Mesenchymal stem cell (in vitro differentiated cells and primary cell): ENCODE measurements around the gene MCOLN3. TPM values are rescaled to one million over a fixed set of nuclear protein-coding genes. Genes with fewer than 3 reads are reported as not detected.
A peak's percentile ranks its signal among the peaks of the same experiment; 100 is the strongest.

Experiments
- DNase-seq: peaks from one replicate; pipeline ENCODE4 v3.0.0-alpha.2; 2013
- H2AFZ ChIP-seq: one replicate; pipeline ENCODE4 v1.6.1; 2013; ENCODE audit warnings: low read depth, mild to moderate bottlenecking, control low read depth, inconsistent platforms, low read length, moderate library complexity
- H2AK5ac ChIP-seq: 2 replicates; pipeline ENCODE4 v1.6.1; 2013; ENCODE audit warnings: low read length, moderate library complexity, mild to moderate bottlenecking, inconsistent platforms; ENCODE audit not compliant: severe bottlenecking
- H2BK120ac ChIP-seq: one replicate; pipeline ENCODE4 v1.6.1; 2013; ENCODE audit warnings: low read depth, mild to moderate bottlenecking, inconsistent platforms, low read length, moderate library complexity
- H2BK12ac ChIP-seq, 2 experiments: one replicate each; pipeline ENCODE4 v1.6.1; 2013; ENCODE audit warnings: inconsistent platforms in 2 of 2, low read length in 2 of 2, mild to moderate bottlenecking in 2 of 2, moderate library complexity in 2 of 2, control low read depth in 1 of 2
- H2BK15ac ChIP-seq: one replicate; pipeline ENCODE4 v1.6.1; 2013; ENCODE audit warnings: mild to moderate bottlenecking, low read depth, inconsistent platforms; ENCODE audit not compliant: poor library complexity, severe bottlenecking
- H2BK5ac ChIP-seq: 2 replicates; pipeline ENCODE4 v1.6.1; 2013; ENCODE audit warnings: low read depth, mild to moderate bottlenecking, low read length, control low read depth, inconsistent platforms; ENCODE audit not compliant: poor library complexity, severe bottlenecking
- H3K14ac ChIP-seq, 2 experiments: one replicate each; pipeline ENCODE4 v1.6.1; 2013; ENCODE audit warnings: inconsistent platforms in 2 of 2, low read length in 2 of 2, control low read depth in 1 of 2, mild to moderate bottlenecking in 1 of 2, moderate library complexity in 1 of 2
- H3K18ac ChIP-seq, 2 experiments: one replicate each; pipeline ENCODE4 v1.6.1; 2013; ENCODE audit warnings: inconsistent platforms in 2 of 2, low read length in 2 of 2, control low read depth in 1 of 2, low read depth in 1 of 2, mild to moderate bottlenecking in 1 of 2
- H3K23ac ChIP-seq, 2 experiments: one replicate each; pipeline ENCODE4 v1.6.1; 2013; ENCODE audit warnings: inconsistent platforms in 2 of 2, low read length in 2 of 2, mild to moderate bottlenecking in 2 of 2, moderate library complexity in 2 of 2, control low read depth in 1 of 2
- H3K27ac ChIP-seq: 2 replicates; pipeline ENCODE4 v1.5.1; 2013; ENCODE audit warnings: mild to moderate bottlenecking, moderate library complexity, low read length, control low read depth, inconsistent platforms; ENCODE audit not compliant: poor library complexity, severe bottlenecking
- H3K27me3 ChIP-seq, 2 experiments: 2 replicates each; pipeline versions ENCODE4 v1.6.1 to v1.7.0; 2013; ENCODE audit warnings: low read length in 2 of 2, mild to moderate bottlenecking in 2 of 2, moderate library complexity in 2 of 2, control low read depth in 1 of 2, inconsistent platforms in 1 of 2; ENCODE audit not compliant: control insufficient read depth in 1 of 2, insufficient read depth in 1 of 2
- H3K36me3 ChIP-seq, 2 experiments: 2 replicates each; pipeline versions ENCODE4 v1.6.1 to v1.7.0; 2013; ENCODE audit warnings: low read length in 2 of 2, control low read depth in 1 of 2, inconsistent platforms in 1 of 2, low read depth in 1 of 2, mild to moderate bottlenecking in 1 of 2; ENCODE audit not compliant: insufficient read depth in 2 of 2, control insufficient read depth in 1 of 2
- H3K4ac ChIP-seq, 2 experiments: one replicate each; pipeline ENCODE4 v1.6.1; 2013; ENCODE audit warnings: inconsistent platforms in 2 of 2, low read length in 2 of 2, mild to moderate bottlenecking in 2 of 2, moderate library complexity in 2 of 2, control low read depth in 1 of 2, low read depth in 1 of 2
- H3K4me1 ChIP-seq: 2 replicates; pipeline ENCODE4 v1.6.1; 2013; ENCODE audit warnings: low read depth, low read length, control low read depth; ENCODE audit not compliant: control insufficient read depth, insufficient read depth
- H3K4me2 ChIP-seq: 2 replicates; pipeline ENCODE4 v1.6.1; 2013; ENCODE audit warnings: low read length, mild to moderate bottlenecking, inconsistent platforms; ENCODE audit not compliant: poor library complexity, severe bottlenecking
- H3K4me3 ChIP-seq, 2 experiments: 2 replicates each; pipeline versions ENCODE4 v1.5.1 to v1.7.0; 2013; ENCODE audit warnings: low read length in 2 of 2, mild to moderate bottlenecking in 2 of 2, control low read depth in 1 of 2, low read depth in 1 of 2; ENCODE audit not compliant: insufficient read depth in 1 of 2
- H3K79me1 ChIP-seq: replicated peaks from 2 replicates; pipeline ENCODE4 v1.6.1; 2013; ENCODE audit warnings: mild to moderate bottlenecking, control low read depth, low read length, inconsistent platforms; ENCODE audit not compliant: poor library complexity, severe bottlenecking
- H3K9ac ChIP-seq: 2 replicates; pipeline ENCODE4 v1.7.0; 2013; ENCODE audit warnings: mild to moderate bottlenecking, low read length, moderate library complexity
- H3K9me3 ChIP-seq: 2 replicates; pipeline ENCODE4 v1.7.0; 2013; ENCODE audit warnings: mild to moderate bottlenecking, low read length; ENCODE audit not compliant: control insufficient read depth
- H4K8ac ChIP-seq: one replicate; pipeline ENCODE4 v1.6.1; 2013; ENCODE audit warnings: inconsistent platforms, mild to moderate bottlenecking, low read length, moderate library complexity
- H4K91ac ChIP-seq: one replicate; pipeline ENCODE4 v1.6.1; 2013; ENCODE audit warnings: mild to moderate bottlenecking, low read length, inconsistent platforms
- WGBS: methylation state at CpG from one replicate; pipeline ENCODE4 v1.1.7; 2013; ENCODE audit warnings: mixed read lengths; 5-methylcytosine and 5-hydroxymethylcytosine counted together
- polyA plus RNA-seq, 2 experiments: library from polyadenylated mRNA; stranded (reverse); fragments of 200-250 nt; gene quantifications; one replicate each; pipeline ENCODE4 v1.2.3, GENCODE V29; 2013

The MCOLN3 gene, protein sequence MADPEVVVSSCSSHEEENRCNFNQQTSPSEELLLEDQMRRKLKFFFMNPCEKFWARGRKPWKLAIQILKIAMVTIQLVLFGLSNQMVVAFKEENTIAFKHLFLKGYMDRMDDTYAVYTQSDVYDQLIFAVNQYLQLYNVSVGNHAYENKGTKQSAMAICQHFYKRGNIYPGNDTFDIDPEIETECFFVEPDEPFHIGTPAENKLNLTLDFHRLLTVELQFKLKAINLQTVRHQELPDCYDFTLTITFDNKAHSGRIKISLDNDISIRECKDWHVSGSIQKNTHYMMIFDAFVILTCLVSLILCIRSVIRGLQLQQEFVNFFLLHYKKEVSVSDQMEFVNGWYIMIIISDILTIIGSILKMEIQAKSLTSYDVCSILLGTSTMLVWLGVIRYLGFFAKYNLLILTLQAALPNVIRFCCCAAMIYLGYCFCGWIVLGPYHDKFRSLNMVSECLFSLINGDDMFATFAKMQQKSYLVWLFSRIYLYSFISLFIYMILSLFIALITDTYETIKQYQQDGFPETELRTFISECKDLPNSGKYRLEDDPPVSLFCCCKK
- polyA plus RNA-seq (2013, experiment 1 of 2) = 0.30 TPM
- polyA plus RNA-seq (2013, experiment 2 of 2) = 0.27 TPM

GRCh38 chr1:85048296-85049064 lies at the start of gene MCOLN3:
Gene MCOLN3, minus strand, starts transcription at chr1:85048500. Its CDS starts 3,140 bp downstream, at chr1:85045360.
- Histone ChIP-seq H2BK5ac (no peak within 1 kb of the TSS), H3K23ac (peak within 1 kb of the TSS; percentile 34 to 89), H3K9ac (peak within 1 kb of the TSS; percentile 45), H3K9me3 (no peaks in the 10 kb centered on the region), H3K27me3 (peaks cover 32 to 53% of the 10 kb centered on the region in 2 experiments), H3K4me3 (peak within 1 kb of the TSS; percentile 51 to 70), H3K14ac (peak within 1 kb of the TSS in 1 of 2 experiments; percentile 22), H2AK5ac (no peak within 1 kb of the TSS), H3K4ac (no peak within 1 kb of the TSS), H3K27ac (no peak within 1 kb of the TSS), H2BK12ac (no peak within 1 kb of the TSS), H4K91ac (no peak within 1 kb of the TSS), H3K4me1 (peaks cover 14% of the 10 kb centered on the region), H3K79me1 (no peaks in the 10 kb centered on the region), H3K36me3 (no peaks in the 10 kb centered on the region), H3K4me2 (peak within 1 kb of the TSS; percentile 95), H2BK120ac (no peak within 1 kb of the TSS), H2AFZ (peak within 1 kb of the TSS; percentile 64), H3K18ac (no peak within 1 kb of the TSS), H4K8ac (no peak within 1 kb of the TSS), H2BK15ac (no peak within 1 kb of the TSS)
- DNase-seq = peak; percentile 22
- under 1% methylated on average over 47 of the region's 73 CpGs for WGBS

DNA sequence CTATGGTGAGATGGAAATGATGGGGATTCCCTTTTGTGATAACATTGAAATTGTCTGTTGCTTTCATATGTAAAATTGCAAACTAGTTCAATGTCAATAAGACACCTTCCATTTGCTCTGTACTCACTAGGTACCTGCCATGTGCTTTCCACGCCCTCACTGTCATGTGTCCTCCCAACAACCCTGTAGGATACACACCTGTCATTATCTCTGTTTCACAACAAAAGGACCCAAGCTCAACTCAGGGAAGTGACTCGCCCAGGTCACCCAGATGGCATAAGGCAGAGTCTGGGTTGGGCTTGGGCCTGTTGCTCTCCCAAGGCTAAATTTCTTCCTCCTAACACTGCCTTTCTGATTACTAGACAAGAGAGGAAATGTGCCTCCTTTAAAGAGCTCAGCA lies 45.3 kb upstream of the MCOLN3 start:
- Histone ChIP-seq H2BK15ac (no peak overlapping the region), H2BK12ac (no peak overlapping the region), H3K9me3 (no peaks in the 10 kb centered on the region), H3K23ac (no peak overlapping the region), H3K27ac (no peak overlapping the region), H2BK5ac (no peak overlapping the region), H4K91ac (no peak overlapping the region), H3K18ac (no peak overlapping the region), H3K4me3 (no peak overlapping the region), H3K79me1 (no peaks in the 10 kb centered on the region), H3K4ac (no peak overlapping the region), H3K27me3 (no peaks in the 10 kb centered on the region), H3K4me2 (no peak overlapping the region), H3K9ac (no peak overlapping the region), H3K4me1 (no peaks in the 10 kb centered on the region), H3K14ac (no peak overlapping the region), H3K36me3 (peaks cover 0 to 40% of the 10 kb centered on the region in 2 experiments), H2AFZ (no peak overlapping the region), H4K8ac (no peak overlapping the region), H2BK120ac (no peak overlapping the region), H2AK5ac (no peak overlapping the region)
- 71% methylated on average over 2 of the region's 2 CpGs for WGBS
- no peak for DNase-seq

DNA sequence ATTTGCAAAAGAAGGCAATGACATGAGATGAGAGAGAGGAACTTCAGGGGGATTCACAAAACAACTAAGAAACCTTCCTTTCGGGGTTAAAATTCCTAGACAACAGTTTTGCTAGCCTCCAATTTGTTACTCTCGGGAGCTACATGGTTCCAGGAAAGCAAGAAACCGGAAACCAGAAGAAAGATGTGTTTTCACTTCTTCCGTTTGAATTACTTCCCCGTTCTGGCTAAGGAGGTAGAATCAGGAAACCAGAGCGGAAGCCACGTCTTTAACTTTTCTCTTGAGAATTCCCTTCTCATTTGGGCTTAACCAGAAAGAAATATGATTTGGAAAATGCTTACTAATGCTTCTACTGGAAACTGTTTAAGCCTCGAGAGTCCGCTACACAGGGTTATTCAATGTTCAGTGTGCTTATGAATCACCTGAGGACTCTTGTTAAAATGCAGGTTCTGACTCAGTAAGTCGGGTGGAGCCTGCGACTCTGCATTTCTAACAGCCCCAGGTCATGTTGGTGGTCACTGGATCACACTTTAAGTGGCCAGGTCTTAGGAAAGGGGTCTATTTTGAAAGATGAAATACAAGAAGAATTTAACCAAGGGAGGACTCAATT lies 43.5 kb upstream of the MCOLN3 start:
- H3K27me3 ChIP-seq = no peaks in the 10 kb centered on the region
- H4K8ac ChIP-seq = no peak overlapping the region
- H2BK120ac ChIP-seq = no peak overlapping the region
- H3K27ac ChIP-seq = no peak overlapping the region
- H3K79me1 ChIP-seq = no peaks in the 10 kb centered on the region
- H3K4me1 ChIP-seq = no peaks in the 10 kb centered on the region
- H3K4ac ChIP-seq = no peak overlapping the region
- no peak overlapping the region for H3K18ac ChIP-seq
- no peak overlapping the region for H2BK12ac ChIP-seq
- no peak overlapping the region for H2AK5ac ChIP-seq
- H2AFZ ChIP-seq = no peak overlapping the region
- H3K9me3 ChIP-seq = no peaks in the 10 kb centered on the region
- no peak overlapping the region for H3K23ac ChIP-seq
- no peak overlapping the region for H3K14ac ChIP-seq
- peaks cover 0 to 25% of the 10 kb centered on the region in 2 experiments for H3K36me3 ChIP-seq
- H2BK15ac ChIP-seq = no peak overlapping the region
- H3K9ac ChIP-seq = peak overlapping the region; percentile 65
- H4K91ac ChIP-seq = no peak overlapping the region
- WGBS = 88% methylated on average over 11 of the region's 11 CpGs
- no peak for DNase-seq
- no peak overlapping the region for H3K4me2 ChIP-seq
- H2BK5ac ChIP-seq = no peak overlapping the region
- H3K4me3 ChIP-seq = peak overlapping the region in 1 of 2 experiments; percentile 59
